GM20000 (cell line): Measurements from ENCODE around the gene SLC37A1.
"Not testable (repeated sequence)": the region's sequence is repeated elsewhere in the genome, so short reads cannot be mapped to it uniquely, and the experiment has no call there.

ENCODE experiments used
- DNase-seq: peaks from one replicate; pipeline ENCODE4 v3.0.0; 2012; ENCODE audit warnings: low spot score
- TF ChIP-seq, protein P1 (sequence below): IDR thresholded peaks from 2 replicates; pipeline ENCODE4 v1.5.1; 2012; ENCODE audit warnings: mild to moderate bottlenecking, control low read depth; ENCODE audit errors: extremely low read depth, missing control alignments

The SLC37A1 gene

DNA sequence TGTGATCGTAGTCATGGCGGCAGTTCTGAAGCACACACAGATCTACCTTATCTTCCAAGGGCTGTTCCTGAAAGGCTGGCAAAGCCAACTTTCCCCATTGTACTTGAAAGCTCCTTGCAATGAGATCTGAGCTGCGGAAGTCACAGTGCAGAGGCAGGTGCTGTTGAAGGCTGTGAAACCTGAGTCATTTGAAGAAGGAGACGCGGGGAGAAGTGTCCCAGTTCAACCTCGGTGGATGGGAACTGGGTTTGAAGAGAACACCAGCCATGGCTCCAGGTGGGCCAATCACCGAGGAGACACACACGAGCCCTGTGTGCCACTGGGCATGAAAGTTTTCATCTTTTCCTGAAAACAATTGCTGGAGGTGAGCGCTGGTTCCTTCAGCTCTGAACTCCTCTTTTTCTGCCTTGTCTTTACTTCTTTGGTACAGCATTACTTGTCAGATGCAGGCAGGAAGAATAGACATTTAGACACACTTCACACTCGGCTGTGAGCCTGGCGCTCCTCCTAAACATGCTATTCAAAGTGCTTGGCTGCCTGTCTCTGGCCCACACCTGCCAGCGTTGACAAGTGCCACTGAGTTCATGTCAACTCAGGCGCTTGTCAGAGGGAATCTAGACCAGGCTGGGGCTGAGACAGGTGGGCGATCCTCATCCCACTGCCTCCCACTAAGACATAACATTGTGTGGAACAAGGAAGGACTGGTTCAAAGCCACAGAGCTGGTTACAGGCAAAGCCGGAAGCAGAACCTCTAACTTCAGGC, 114.1 kb downstream of the SLC37A1 start:
- DNase-seq = no peak

DNA sequence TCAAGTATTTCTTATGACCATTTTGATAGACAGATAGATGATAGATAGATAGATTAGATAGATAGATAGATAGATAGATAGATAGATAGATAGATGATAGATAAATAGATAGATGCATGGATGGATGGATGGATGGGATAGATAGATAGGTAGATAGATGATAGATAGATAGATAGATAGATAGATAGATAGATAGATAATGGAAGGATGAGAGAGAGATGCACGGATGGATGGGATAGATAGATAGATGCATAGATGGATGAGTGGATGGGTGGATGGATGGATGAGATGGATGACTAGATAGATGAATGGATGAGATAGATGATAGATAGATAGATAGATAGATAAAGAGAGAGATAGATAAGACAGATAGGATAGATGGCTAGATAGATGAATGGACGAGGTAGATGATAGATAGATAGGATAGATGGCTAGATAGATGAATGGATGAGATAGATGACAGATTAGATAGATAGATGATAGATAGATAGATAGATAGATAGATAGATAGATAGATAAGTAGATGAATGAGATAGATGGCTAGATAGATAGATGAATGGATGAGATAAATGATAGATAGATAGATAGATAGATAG, 114.9 kb downstream of the SLC37A1 start:
- not testable (repeated sequence) for DNase-seq

More for the DNA sequence above, 114.1 kb downstream of the SLC37A1 start:
- TF ChIP-seq, protein P1, sequence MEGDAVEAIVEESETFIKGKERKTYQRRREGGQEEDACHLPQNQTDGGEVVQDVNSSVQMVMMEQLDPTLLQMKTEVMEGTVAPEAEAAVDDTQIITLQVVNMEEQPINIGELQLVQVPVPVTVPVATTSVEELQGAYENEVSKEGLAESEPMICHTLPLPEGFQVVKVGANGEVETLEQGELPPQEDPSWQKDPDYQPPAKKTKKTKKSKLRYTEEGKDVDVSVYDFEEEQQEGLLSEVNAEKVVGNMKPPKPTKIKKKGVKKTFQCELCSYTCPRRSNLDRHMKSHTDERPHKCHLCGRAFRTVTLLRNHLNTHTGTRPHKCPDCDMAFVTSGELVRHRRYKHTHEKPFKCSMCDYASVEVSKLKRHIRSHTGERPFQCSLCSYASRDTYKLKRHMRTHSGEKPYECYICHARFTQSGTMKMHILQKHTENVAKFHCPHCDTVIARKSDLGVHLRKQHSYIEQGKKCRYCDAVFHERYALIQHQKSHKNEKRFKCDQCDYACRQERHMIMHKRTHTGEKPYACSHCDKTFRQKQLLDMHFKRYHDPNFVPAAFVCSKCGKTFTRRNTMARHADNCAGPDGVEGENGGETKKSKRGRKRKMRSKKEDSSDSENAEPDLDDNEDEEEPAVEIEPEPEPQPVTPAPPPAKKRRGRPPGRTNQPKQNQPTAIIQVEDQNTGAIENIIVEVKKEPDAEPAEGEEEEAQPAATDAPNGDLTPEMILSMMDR = no peak

DNA sequence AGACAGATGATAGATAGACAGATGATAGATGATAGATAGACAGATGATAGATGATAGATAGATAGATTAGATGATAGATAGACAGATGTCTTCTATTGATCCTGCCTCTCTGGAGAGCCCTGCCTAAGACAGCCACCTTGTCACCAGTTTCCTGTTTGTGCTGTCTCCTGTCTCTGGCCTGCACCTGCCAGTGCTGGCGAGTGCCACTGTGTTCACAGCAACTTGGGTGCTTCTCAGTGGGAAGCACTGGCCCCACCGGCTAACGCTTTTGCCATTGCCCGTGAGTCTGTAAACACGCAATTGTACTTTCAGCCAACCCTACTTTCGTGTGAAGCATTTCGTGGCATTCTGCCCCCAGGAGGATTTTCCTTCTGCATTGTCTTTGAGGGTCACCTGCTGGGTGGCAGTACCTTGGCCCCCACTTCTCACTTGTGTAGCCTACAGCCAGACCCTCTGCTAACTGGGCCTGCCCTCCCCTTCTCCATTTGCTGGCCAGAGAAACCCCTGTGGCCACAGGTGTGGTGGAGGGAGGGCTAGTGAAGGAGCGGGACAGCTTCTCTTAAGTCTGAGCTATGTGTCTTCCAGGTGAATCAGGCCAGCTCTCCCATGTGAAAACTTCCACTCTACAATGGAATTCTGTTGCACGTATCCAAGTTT, 116.4 kb downstream of the SLC37A1 start:
- no peak for DNase-seq
- TF ChIP-seq, protein P1 = no peak

GRCh38 chr21:42630626-42631025, 117.0 kb downstream of the SLC37A1 start:
- no peak for DNase-seq
- TF ChIP-seq, protein P1 = no peak
